Lower leg skin (tissue), 4 donors: Measurements from ENCODE around the gene STAT5A. TPM values are rescaled to one million over a fixed set of nuclear protein-coding genes. Genes with fewer than 3 reads are reported as not detected.
"Not testable (repeated sequence)": the region's sequence is repeated elsewhere in the genome, so short reads cannot be mapped to it uniquely, and the experiment has no call there.

ENCODE experiments used
- DNase-seq, 2 donors: peaks; one replicate each; pipeline ENCODE4 v3.0.0-alpha.2; 2019; ENCODE audit warnings: low spot score in 2 of 2
- H3K4me3 ChIP-seq: fragments of 200-600 bp; sonication (generic); 2 replicates; pipeline ENCODE4 v1.5.1; 2017; ENCODE audit warnings: mild to moderate bottlenecking, low read depth; ENCODE audit not compliant: poor library complexity, severe bottlenecking
- POLR2A ChIP-seq, 2 donors: fragments of 450-650 bp; IDR thresholded peaks; one replicate each; pipeline ENCODE4 v1.6.1; 2016 to 2017; ENCODE audit warnings: antibody characterized with exemption in 2 of 2, mild to moderate bottlenecking in 1 of 2, moderate library complexity in 1 of 2
- WGBS, 2 donors: methylation state at CpG; one replicate each; pipeline ENCODE4 v1.1.5; 2018; 5-methylcytosine and 5-hydroxymethylcytosine counted together
- intact Hi-C: fragments of 100-400 bp; cut with DNase I; formaldehyde crosslinking; loops from one replicate; pipeline ENCODE4 v1.15.0; 2023; ENCODE audit warnings: low total_unique reads
- total RNA-seq, 4 donors: library from RNA; depleted of rRNA; stranded (reverse); fragments of >200 nt; gene quantifications; one replicate each; pipeline ENCODE4 v1.1.0, GENCODE V29; 2016
- TF ChIP-seq, protein P1 (sequence below), 3 donors: fragments of 450-650 bp; IDR thresholded peaks; one replicate each; pipeline ENCODE4 v1.5.1; 2016; ENCODE audit warnings: antibody characterized with exemption in 3 of 3, mild to moderate bottlenecking in 3 of 3, moderate library complexity in 2 of 3

Gene STAT5A
- total RNA-seq, 4 donors from 2014 or later: 25.1 to 60.9 (median 48.0) TPM

DNA sequence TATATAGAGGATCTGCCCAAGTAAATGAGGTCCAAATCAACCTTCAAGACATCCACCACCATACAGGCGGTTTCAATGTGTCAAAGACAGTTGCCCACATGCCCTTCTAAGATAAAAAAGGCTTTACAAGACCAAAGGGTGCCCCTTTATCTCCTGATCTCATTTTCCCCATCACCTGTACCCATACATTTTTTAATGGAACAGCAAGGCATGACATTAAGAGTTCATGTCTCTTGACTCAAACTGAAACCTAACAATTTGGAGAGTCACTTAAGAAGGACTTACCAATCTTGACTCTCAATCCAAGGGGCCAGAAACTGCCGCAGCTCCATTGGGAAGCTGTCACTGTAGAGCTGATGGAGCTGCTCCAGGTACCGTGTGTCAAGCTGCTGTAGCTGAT, 59.8 kb downstream of the STAT5A start:
- TF ChIP-seq, protein P1, sequence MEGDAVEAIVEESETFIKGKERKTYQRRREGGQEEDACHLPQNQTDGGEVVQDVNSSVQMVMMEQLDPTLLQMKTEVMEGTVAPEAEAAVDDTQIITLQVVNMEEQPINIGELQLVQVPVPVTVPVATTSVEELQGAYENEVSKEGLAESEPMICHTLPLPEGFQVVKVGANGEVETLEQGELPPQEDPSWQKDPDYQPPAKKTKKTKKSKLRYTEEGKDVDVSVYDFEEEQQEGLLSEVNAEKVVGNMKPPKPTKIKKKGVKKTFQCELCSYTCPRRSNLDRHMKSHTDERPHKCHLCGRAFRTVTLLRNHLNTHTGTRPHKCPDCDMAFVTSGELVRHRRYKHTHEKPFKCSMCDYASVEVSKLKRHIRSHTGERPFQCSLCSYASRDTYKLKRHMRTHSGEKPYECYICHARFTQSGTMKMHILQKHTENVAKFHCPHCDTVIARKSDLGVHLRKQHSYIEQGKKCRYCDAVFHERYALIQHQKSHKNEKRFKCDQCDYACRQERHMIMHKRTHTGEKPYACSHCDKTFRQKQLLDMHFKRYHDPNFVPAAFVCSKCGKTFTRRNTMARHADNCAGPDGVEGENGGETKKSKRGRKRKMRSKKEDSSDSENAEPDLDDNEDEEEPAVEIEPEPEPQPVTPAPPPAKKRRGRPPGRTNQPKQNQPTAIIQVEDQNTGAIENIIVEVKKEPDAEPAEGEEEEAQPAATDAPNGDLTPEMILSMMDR (IDR thresholded peaks at IDR 0.05): no peak
- no peak for TF ChIP-seq POLR2A (IDR thresholded peaks at IDR 0.05)
- intact Hi-C loops: no loop called here
- DNase-seq: no peak

DNA sequence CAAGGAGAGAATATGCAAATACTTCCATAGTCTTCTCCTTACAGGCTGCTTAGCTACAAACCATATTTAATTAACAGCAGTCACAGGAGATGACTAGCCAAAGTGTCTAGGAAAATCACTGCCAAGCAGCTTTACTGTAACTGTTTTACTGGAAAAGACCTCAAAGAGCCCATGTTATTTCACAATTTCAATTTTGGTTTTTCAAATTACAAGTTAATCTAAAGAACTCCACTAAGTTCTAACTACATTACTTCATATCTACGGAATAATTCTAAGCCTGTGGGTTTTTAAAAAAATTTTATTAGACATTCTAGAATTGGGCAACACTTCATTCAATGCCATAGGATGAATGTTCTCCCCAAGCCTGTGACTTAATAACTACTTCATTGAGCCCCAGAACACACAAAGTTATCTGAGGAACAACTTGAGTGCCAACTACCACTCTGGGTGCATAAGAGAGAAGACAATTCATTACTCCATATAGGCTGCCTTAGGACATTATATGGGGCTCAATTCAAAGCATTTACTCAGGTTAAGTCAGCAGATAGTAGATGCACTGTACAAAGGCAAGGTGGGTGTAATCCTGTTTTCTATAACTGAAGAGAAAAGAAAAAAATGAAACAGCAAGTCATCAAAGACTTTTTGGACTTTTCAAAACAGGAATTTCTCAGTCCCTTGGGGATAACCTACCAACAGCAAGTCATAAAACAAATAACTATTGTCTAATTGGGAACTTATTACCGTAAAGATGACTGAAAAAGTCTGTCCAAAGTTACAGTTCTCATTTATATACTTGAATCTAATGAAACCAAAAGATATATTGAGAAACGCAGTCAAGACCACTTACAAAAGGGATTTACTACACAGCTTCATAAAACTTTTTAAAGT, 66.9 kb downstream of the STAT5A start:
- intact Hi-C loops: no loop called here
- H3K4me3 ChIP-seq: no peak overlapping the region
- no peak for DNase-seq
- WGBS, 2 donors: 48 to 49% methylated on average over 3 of the region's 3 CpGs
- TF ChIP-seq POLR2A (IDR thresholded peaks at IDR 0.05): no peak
- TF ChIP-seq, protein P1 (IDR thresholded peaks at IDR 0.05): no peak

More for the DNA sequence above, 59.8 kb downstream of the STAT5A start:
- WGBS, 2 donors: 94 to 96% methylated on average over 3 of the region's 3 CpGs
- H3K4me3 ChIP-seq: no peak overlapping the region

DNA sequence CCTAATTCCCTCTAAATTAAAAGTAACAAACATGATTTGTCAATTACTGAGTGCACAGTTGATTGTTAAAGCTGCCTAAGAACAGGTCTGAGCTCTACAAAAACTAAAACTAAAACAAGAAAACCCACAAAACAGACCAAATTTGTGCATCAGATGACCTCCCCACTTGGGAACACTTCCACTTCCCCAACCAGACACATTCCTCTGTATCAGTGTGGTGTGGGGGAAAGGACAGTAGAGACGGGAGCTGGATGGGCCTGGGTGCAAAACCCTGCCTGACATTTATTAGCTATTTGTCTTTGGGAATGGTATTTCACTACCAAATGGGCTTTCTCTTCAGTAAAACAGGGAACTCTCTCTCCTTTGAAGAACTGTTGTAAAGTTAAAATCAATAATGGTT, 70.1 kb downstream of the STAT5A start:
- peak in 1 of 2 donors; percentile 9 for DNase-seq
- no peak overlapping the region for H3K4me3 ChIP-seq
- TF ChIP-seq POLR2A (IDR thresholded peaks at IDR 0.05): no peak
- TF ChIP-seq, protein P1 (IDR thresholded peaks at IDR 0.05): no peak
- intact Hi-C loops: no loop called here
- WGBS, 2 donors: 65 to 67% methylated on average over 1 of the region's 1 CpG

- H3K4me3 ChIP-seq: no peak overlapping the region
- intact Hi-C loops: no loop called here
- no peak for TF ChIP-seq POLR2A (IDR thresholded peaks at IDR 0.05)
- TF ChIP-seq, protein P1 (IDR thresholded peaks at IDR 0.05): no peak
- 89 to 95% methylated on average over 7 of the region's 7 CpGs for WGBS, 2 donors
- no peak for DNase-seq
Measured at GRCh38 chr17:42359133-42359532, 70.8 kb downstream of the STAT5A start.

DNA sequence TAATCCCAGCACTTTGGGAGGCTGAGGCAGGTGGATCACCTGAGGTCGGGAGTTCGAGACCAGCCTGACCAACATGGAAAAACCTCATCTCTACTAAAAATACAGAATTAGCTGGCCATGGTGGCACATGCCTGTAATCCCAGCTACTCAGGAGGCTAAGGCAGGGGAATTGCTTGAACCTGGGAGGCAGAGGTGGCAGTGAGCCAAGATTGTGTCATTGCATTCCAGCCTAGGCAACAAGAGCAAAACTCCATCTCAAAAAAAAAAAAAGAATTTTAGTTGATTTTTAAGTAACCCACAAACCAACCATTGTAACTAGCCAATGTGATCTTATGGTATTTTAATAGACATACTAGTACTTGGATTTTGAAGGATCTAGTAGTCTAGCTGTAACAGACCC, 72.1 kb downstream of the STAT5A start:
- 88 to 100% methylated on average over 2 of the region's 2 CpGs for WGBS, 2 donors
- intact Hi-C loops, H3K4me3 ChIP-seq, DNase-seq: not testable (repeated sequence)

Other genes with a start within 250 kb of the STAT5A start
- gene C17orf113, start 237.9 kb upstream of the STAT5A start, total RNA-seq: 1 to 10 TPM in 3 of 4 donors, under 1 TPM in 1; 0.97 to 1.8 (median 1.5) TPM
- gene ZNF385C, start 190.0 kb upstream of the STAT5A start, total RNA-seq: 1 to 10 TPM in 1 of 4 donors, under 1 TPM in 1, not detected in 2; 0.29 to 1.3 TPM
- gene DHX58, start 175.8 kb upstream of the STAT5A start, total RNA-seq: 10 to 100 TPM in 3 of 4 donors, 1 to 10 TPM in 1; 7.5 to 16.5 (median 12.1) TPM
- 10 to 100 TPM; 25.3 to 55.5 (median 37.1) TPM for gene KAT2A, start 167.1 kb upstream of the STAT5A start, total RNA-seq
- under 1 TPM in 1 of 4 donors, not detected in 3; 0.23 TPM for gene HSPB9, start 165.7 kb upstream of the STAT5A start, total RNA-seq
- 100 to 1,000 TPM in 1 of 4 donors, 10 to 100 TPM in 3; 74.0 to 104 (median 87.4) TPM for gene RAB5C, start 133.5 kb upstream of the STAT5A start, total RNA-seq
- not detected for gene KCNH4, start 107.4 kb upstream of the STAT5A start, total RNA-seq
- not detected for gene HCRT, start 103.0 kb upstream of the STAT5A start, total RNA-seq
- gene GHDC, start 94.0 kb upstream of the STAT5A start, total RNA-seq: 10 to 100 TPM; 14.6 to 51.8 (median 20.7) TPM
- 10 to 100 TPM; 40.2 to 72.4 (median 50.5) TPM for gene STAT5B, start 12.1 kb upstream of the STAT5A start, total RNA-seq
- gene STAT3, start 99.9 kb downstream of the STAT5A start, total RNA-seq: 100 to 1,000 TPM; 109 to 149 (median 124) TPM
- gene CAVIN1, start 134.8 kb downstream of the STAT5A start, total RNA-seq: 100 to 1,000 TPM; 171 to 336 (median 255) TPM
- gene ATP6V0A1, start 170.4 kb downstream of the STAT5A start, total RNA-seq: 10 to 100 TPM; 87.6 to 95.3 (median 91.3) TPM
- gene NAGLU, start 247.7 kb downstream of the STAT5A start, total RNA-seq: 10 to 100 TPM; 32.9 to 50.5 (median 36.7) TPM